GM21390 (cell line): ENCODE results near the gene C8G.

Experiments used
- ATAC-seq: cut with Tn5 transposase; IDR thresholded peaks from one replicate; pipeline ENCODE4 v1.9.1; 2021; ENCODE audit not compliant: unreplicated experiment

C8G gene

DNA sequence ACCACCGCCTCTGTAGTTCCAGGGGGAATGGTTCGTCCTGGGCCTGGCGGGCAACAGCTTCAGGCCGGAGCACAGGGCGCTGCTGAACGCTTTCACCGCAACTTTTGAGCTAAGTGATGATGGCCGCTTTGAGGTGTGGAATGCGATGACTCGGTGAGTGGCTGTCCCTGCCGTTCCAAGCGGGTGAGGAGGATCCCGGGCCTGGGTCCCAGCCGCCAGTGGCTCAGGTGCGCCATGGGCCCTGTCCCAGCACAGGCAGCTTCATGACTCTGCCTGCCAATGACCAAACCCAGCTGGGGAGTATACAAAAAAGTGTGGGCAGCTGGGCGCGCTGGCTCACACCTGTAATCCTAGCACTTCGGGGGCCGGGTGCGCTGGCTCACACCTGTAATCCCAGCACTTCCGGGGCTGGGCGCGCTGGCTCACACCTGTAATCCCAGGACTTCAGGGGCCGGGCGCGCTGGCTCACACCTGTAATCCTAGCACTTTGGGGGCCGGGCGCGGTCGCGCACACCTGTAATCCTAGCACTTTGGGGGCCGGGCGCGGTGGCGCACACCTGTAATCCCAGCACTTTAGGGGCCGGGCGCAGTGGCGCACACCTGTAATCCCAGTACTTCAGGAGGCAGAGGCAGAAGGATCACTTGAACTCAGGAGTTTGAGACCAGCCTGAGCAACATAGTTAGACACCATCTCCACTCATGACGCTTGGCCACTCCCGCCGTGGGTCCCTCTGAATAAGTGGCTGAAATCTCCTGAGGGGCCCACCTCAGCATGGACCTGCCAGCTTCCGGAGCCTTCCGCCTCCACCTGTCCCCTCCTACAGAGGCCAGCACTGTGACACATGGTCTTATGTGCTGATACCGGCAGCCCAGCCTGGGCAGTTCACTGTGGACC lies 8.1 kb downstream of the C8G start:
- no peak for ATAC-seq

DNA sequence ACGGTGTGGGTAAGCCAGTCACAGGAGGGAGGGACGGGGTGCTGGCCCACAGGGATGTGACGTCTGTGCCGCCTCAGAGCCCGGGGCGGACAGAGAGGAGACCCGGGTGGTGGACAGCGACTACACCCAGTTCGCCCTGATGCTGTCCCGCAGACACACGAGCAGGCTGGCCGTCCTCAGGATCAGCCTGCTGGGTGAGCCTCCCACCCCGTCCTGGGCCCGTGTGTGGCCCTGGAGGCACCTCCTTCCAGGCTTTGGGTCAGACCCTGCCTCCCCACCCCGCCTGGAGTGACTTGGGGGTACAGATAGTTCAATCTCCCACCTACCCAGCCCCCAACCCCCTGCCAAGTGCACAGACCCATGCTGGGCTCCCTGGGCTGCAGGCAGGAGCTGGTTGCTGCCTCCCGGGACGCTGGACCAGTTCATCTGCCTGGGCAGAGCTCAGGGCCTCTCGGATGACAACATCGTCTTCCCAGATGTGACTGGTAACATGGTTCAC lies 8.8 kb downstream of the C8G start:
- ATAC-seq, result no peak

DNA sequence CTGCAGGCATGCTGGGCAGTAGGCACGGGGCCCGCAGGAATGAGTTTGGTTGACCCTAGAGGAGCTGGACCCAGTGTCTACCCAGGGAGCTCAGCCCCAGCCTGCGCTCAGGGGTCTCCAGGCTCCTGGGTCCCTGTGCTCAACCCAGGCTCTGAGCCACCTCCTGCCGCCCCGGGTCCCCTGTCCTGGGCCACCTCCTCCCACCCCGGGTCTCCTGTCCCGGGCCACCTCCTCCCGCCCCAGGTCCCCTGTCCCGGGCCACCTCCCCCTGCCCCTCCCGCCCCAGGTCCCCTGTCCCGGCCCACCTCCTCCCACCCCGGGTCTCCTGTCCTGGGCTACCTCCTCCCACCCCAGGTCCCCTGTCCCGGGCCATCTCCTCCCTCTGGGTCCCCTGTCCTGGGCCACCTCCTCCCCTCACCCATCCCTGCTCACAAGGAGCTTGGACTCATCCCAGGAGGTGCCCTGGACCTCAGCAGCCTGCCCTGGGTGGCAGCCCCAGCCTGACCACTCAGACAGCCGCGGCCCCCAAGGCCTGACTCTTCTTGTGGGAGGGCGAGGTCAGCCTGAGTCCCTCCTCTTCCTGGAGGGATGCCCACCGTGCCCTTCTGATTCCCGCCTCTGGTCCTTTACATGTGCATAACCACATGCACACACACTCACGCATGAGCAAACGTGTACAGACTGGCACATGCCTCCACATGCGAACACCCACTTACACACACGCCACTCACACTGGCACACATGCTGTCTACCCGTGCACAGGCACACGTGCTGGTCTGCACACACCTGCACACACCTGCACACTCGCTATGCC lies 9.4 kb downstream of the C8G start:
- no peak for ATAC-seq

DNA sequence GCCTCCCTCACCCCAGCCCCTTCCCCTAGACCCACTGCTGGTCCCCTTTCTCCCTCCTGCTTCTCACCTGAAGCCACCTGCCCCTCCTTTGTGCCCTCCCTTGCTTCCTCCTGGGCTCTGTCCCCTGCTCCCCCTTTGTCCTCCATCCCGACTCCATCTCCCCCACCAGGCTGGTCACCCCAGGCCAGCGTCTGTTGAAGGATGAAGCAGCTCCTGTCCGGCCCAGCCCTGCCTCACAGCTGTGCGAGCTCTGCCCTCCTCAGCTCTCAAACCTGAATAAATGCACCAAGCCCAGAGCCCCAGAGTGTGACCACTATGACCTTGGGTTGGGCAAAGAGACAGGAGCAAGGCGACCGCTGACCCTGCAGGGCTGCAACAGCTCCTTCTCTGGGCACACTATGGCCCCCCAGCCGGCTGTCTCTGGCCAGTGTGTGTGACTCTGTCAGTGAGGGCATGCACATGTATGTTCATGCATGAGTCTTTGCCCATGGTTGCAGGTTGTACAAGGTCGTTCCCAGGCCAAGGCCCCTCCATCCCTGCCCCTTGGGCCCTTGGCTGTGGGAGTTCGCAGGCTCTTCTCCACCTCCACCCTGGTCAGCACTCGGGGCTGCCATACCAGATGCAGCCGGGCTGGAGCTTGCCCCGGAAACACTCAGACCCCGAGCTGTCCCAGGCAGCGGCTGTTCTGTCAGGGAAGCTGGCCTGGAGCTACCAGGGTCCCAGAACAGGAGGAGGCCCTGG lies 10.3 kb downstream of the C8G start:
- ATAC-seq, result no peak

DNA sequence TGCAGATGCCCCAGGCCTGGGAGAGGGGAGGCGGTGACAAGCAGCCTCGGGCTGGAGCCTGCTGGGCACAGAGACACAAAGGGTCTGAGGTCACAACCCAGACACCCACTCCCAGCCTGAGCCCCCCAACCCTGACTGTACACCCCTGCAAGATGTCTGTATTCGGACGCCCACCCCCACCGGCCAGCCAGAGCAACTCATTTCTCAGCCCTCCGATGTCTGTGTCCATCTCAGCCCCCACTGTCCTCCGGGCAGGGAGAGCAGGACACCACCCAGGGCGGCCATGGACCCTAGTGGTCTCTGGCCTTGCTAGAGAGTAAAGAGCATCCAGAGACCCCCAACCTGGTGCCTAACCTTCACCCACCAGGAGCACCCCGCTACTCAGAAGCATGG lies 10.9 kb downstream of the C8G start:
- ATAC-seq, result no peak

DNA sequence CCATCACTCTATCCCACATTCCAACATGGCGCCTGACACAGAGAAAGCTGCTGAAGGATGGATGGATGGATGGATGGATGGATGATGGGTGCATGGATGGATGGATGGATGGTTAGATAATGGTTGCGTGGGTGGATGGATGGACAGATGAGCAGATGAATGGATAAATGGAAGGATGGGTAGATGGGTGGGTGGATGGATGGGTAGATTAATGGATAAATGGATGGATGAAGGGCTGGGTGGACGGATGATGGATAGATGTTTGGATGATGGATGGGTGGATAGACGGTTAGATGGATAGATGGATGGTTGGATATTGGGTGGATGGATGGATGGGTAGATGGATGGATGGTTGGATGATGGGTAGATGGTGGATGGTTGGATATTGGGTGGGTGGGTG lies 11.6 kb downstream of the C8G start:
- no peak for ATAC-seq

DNA sequence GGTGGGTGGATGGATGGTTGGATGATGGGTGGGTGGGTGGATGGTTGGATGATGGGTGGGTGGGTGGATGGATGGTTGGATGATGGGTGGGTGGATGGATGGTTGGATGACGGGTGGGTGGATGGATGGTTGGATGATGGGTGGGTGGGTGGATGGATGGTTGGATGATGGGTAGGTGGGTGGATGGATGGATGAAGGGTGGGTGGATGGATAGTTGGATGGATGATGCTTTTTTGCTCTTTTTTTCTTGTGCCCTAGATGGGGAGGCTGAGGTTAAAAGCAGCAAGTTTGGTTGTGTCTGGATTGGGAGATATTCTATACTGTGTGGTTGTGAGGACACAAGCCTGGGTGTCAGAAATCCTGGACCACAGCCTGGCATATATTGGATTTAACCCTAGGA lies 12.4 kb downstream of the C8G start:
- ATAC-seq, result no peak

DNA sequence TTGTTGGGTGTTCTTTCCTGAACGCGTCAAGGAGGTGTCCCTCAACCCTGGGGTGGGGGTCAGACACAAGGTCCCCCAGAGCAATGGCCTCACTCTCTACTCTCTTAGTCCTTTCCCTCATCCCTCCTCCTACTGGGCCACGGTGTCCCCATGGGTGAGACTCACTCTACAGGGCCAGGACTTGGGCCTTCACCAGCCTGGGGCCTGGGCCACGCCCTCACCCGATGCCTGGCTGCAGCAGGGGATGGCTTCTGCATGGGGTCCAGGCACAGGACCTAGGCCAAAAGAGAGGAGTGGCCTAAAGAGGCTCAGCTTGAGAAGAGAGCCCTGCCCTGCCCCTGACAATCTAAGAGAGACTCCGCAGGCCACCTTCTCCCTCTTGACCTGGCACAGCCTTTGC lies 12.9 kb downstream of the C8G start:
- no peak for ATAC-seq

DNA sequence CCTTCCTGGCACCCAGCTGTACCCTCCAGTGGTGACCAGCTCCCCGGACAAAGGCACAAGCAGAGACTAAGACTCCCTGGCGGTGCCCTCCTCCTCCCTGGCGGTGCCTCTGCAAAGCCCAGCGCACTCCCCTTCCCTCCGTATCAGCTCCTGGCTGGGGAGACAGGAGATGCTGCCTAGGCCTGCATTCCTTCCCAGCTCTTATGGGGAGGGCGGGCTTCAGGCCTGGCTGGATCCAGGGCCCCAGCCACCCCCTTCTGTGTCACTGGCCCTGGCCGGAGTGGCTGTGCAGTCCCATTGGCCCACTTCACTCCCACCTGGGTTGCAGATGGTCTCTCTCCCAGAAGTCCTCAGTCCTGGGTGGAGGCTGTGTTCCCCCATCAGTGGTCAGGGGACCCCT lies 13.4 kb downstream of the C8G start:
- no peak for ATAC-seq

DNA sequence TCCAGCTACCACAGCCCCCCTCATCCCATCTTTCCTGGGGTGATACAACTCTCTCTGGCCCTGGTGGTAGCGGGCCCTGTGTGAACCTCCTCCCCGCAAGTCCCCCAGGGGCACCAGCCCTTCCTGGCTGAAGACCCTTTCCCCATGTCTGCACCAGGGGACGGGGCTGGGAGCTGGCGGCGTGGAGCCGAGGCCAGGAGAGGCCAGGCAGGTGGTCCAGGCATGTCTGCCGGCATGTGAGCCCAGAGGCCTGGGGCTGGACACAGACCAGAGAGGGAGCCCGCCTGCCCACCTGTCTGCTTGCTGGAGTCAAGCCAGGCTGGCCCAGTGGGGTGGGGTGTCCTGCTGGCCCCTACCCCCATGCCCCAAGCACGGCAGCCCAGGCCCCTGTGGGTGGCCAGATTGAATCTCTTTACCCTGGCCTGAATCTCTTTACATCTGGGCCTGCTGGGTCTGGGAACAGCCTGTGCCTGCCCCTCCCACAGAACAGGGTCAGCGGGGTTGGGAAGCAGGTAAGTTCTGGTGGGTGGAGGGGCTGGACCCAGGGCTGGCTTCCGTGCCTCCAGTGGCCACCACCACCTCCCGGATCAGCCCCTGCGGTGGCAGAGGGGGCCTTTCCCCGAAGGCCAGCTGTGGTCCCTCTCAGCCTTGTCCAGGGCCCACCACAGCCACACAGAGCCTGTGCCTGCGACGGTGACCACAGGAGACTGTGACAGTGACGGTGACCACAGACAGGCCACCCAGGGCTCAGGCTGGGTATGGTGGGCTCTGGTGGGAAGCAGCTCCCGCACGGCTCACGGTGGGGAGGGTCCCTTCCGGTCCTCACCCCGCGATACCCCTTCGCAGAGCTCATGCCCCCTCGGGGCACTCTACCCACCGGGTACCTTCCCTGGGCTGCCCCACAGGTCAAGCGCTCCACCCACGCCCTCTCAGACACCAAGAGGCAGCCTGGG lies 14.1 kb downstream of the C8G start:
- no peak for ATAC-seq

DNA sequence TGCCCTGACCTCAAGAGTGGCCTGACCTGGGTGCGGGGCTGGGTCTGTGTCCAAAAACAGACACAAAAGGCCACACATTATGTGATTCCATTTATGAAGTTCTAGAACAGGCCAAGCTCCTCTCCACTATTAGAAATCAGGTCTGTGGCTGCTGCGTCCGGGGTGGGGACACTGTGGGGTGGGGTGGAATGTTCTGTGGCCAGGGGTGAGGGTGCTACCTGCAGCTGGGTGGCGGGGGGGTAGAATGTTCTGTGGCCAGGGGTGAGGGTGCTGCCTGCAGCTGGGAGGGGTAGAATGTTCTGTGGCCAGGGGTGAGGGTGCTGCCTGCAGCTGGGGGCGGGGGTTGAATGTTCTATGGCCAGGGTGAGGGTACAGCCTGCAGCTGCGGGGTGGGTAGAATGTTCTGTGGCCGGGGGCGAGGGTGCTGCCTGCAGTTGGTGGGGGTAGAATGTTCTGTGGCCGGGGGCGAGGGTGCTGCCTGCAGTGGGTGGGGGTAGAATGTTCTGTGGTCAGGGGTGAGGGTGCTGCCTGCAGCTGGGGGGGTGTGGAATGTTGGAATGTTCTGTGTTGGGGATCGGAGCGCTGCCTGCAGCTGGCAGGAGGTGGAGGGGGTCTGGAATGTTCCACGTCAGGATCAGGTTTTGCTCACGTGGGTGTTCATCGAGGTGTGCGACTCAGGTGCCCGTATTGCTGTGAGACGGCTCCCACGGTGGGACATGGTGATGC lies 15.3 kb downstream of the C8G start:
- no peak for ATAC-seq

DNA sequence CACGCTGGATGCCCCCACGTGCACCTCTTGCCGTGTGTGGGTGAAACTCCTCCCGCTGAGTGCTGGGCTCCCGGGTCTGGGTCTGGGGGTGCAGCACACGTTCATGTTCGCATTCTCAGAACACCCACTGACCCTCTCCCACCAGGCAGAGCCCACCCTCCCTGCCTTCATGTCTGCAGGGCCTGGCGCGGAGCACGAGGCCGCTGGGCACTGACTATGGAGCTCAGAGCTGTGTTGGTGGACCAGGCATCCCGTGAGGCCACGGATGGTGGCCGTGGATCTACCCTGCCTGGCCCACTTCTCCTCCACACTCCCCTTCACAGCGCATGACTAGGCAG lies 15.9 kb downstream of the C8G start:
- no peak for ATAC-seq

DNA sequence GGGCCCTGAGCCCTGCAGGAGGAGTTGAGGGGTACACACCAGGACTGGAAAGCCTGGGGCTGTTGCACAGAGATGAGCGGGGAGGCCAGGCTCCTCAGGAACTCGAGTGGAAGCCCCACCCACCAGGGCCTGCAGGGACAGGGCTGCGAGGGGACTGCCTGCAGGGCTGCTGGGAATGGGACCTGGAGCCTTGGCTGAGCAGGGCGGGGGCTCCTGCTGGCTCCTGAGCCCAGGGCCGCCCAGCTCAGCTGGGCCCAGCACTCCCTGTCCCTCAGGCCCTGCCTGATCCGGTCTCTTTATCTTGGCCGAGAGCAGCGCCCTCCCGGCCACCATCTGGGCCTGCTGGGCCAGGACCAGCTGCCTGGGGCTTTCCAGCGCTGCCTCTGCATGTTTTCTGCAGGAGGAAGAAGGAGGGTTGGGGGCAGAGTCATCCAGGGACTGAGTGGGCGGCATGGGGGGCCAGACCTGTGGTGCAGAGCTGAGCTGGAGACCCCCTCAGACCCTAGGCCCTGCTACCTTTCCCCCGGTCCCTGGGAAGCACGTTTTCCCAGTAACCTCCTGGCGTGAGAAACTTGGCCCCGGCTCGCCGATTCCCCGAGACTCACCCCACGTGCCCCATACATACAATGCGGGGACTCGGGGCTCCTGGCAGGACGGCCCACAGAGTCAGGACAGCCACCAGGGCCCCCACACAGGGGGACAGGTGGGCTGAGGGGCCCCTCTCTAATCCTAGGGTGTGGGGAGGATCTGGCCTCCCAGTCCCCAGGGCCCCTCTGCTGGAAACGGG lies 16.4 kb downstream of the C8G start:
- ATAC-seq, result no peak

DNA sequence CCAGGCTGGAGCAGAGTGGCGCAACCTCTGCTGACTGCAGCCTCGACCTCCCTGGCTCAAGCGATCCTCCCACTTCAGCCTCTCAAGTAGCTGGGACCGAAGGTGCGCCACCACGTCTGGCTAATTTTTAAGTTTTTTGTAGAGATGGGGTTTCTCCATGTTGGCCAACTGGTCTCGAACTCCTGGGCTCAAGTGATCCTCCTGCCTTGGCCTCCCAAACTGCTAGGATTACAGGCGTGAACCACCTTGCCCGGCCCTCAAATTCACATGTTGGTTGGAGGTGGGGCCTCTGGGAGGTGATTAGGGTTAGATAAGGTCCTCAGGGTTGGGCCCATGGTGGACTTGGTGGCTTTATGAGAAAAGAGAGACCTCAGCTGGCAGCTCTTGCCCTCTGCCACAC lies 17.1 kb downstream of the C8G start:
- ATAC-seq, result no peak

DNA sequence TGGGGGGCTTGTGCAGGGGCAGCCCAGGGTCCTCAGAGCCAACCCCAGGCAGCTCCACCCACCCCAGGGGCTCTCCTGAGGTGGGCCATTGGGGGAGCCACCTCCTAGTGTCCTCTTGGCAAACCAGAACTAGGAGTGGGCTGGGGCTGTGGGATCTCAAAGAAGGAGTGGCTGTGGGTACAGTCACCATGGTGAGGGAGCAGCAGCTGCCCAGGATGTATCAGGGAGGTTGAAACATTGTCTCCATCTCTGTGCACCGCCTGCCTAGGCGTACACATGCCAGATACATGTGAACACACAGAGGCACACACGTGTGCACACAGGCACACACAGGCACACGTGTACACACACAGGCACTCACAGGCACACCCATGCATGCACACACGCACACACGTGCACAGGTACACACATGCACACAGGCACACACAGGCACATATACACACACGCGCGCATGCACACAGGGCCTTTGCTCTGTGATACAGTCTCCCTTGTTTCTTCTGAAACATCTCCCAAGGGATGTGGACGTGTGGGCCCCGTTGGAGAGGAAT lies 17.7 kb downstream of the C8G start:
- ATAC-seq, result no peak

DNA sequence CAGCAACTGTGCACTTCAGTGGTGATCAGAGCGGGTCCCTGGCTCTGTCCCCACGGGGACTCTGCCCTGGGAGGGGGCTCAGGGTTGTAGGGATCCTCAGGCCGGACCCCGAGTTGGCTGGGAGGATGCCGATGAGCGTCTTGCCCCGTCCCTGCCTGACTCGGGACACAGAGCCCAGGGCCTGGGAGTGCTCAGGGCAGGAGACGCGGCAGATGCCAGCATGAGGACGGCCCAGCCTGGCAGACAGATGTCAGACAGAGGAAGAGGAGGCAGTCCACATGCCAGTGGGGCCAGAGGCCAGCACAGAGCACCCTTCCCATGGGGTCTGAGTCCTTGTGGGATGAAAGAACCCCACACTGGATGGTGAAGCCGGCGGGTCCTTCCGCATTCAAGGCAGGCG lies 18.3 kb downstream of the C8G start:
- ATAC-seq, result no peak

DNA sequence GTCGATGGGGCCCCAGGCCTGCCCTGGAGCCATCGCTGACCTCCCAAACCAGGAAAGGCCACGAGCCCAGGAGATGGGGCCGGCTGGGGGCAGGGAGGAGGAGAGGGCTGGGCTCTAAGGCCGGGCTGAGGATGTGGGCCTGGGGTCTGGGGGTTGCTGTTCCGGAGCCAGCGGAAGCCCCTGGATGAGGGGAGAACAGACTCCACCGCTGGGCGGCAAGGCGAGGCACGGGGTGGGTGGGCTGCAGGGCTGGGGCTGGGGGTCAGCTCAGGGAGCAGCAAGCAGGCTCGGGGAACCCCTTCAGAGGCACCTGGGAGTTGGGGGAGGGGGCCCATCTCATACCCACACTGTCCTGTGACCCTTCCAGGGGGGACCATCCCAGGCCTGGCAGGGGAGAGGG lies 18.7 kb downstream of the C8G start:
- ATAC-seq, result no peak

DNA sequence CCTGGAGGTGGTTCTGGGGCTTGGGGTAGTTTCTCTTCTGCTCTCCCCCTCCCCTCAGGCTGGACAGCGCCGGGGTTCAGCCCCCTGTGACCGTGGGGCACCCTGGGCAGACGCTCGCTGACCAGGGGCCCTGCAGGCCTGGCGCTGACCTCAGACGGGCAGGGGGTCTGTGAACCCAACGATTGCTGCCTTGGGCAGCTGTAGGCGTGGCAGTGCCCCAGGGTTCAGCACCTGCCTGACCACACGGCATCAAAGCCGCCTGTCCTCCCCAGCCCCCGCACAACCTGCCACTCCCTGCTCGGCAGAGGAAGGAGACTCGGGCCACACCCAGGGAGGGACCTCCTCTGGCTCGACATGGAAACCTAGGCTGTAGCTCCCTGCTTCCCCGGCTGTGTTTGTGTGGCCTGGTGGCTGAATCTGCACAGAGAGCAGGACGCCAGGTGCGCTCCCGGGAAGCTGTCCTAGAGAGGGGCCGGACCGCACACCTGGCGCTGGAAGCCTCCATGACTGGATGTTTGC lies 19.2 kb downstream of the C8G start:
- no peak for ATAC-seq
